ENCODE measurements around the gene WNT7B. TPM values are rescaled to one million over a fixed set of nuclear protein-coding genes. Genes with fewer than 3 reads are reported as not detected.

The WNT7B gene
- total RNA-seq, 2 experiments from 2014 or later, result not detected

DNA sequence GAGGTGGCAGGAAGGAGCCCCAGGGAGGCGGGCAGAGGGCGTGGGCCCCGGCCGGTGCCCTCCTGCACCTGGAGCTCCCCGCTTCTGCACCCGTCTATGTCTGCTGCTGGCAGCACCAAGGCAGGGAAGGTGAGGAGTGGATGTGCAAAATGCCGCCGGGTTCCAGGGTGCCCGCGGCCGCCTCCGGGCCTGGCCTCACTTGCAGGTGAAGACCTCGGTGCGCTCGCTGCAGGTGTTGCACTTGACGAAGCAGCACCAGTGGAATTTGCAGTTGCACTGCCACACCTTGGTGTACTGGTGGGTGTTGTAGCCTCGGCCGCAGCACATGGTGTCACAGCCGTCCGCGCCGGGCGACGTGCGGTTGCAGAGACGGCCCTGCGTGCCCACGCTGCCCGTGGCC is 54.3 kb downstream of the WNT7B start:
- Mint-ChIP-seq H3K27me3 (no peaks in the 10 kb centered on the region), H3K27ac (no peak overlapping the region), H3K9me3 (no peaks in the 10 kb centered on the region), H3K36me3 (no peaks in the 10 kb centered on the region), H3K4me3 (no peak overlapping the region), H3K4me1 (ENCODE audit: low read depth) (no peaks in the 10 kb centered on the region)
- CTCF ChIA-PET, result no interaction called here
- POLR2A ChIA-PET, result no interaction called here
- intact Hi-C loops (cut with micrococcal nuclease), result no loop called here
- DNase-seq, result no peak

DNA sequence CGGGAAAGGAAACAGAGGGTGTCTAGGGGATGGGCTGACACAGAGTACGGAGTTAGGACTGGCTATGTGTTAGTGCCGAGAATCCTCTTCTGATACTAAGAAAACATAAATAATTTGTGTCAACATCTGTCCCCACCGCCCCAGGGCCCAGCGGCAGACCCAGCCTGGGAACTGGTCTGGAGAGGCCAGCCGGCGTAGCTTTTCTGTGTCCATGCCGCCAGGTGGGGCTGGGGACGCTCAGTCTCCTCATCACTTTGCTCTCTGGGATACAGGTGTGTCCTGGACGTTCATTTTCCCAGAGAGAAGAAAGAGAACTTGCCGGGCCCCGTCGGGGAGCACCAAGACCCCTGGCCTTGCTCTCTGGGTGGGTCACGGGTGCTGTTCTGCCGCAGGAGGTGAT is 54.7 kb downstream of the WNT7B start:
- Mint-ChIP-seq H3K9me3 (no peaks in the 10 kb centered on the region), H3K4me1 (ENCODE audit: low read depth) (no peaks in the 10 kb centered on the region), H3K4me3 (no peak overlapping the region), H3K27ac (no peak overlapping the region), H3K36me3 (no peaks in the 10 kb centered on the region), H3K27me3 (no peaks in the 10 kb centered on the region)
- no peak for DNase-seq
- intact Hi-C loops (cut with micrococcal nuclease), result no loop called here
- CTCF ChIA-PET, result no interaction called here
- POLR2A ChIA-PET, result no interaction called here

DNA sequence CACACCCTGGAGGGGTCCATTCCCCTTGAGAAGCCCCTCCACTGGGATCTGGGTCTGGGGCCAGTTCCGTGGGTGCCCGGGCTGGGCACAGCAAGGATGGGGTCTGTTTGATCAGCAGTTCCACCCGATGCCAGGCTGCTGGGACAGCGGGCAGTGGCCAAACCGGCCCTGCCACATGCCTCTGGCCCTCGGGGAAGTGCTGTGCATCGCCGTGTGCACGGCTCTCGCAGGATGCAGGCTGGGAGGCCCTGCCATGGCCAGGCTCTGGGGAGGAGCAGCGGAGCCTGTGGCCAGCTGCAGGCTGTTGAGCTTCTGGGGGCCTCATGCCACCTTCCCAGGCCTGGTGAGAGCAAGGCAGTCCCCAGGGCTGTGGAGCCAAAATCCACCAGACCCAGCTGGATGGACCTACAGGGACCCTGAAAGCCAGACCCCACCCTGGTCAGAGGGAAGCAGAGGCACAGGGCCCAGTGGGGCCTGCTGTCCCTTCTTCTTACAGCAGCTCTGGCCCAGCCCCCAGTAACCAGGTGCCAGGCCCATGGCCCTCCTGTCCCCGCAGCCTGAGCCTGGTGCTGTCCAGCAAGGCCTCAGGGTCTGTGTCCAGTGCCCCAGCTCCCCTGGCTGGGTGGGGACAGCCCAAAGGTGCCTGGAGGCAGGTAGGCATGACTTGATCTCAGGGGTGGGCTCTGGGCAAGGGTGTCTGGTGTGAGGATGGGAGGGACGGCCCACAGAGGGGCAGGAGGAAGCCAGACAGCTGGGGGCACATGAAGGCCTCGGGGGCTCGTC is 57.3 kb downstream of the WNT7B start:
- Mint-ChIP-seq H3K4me1 (ENCODE audit: low read depth) (no peaks in the 10 kb centered on the region), H3K36me3 (no peaks in the 10 kb centered on the region), H3K27me3 (no peaks in the 10 kb centered on the region), H3K4me3 (no peak overlapping the region), H3K9me3 (no peaks in the 10 kb centered on the region), H3K27ac (no peak overlapping the region)
- intact Hi-C loops (cut with micrococcal nuclease), result no loop called here
- POLR2A ChIA-PET, result no interaction called here
- CTCF ChIA-PET, result no interaction called here
- DNase-seq, result no peak

DNA sequence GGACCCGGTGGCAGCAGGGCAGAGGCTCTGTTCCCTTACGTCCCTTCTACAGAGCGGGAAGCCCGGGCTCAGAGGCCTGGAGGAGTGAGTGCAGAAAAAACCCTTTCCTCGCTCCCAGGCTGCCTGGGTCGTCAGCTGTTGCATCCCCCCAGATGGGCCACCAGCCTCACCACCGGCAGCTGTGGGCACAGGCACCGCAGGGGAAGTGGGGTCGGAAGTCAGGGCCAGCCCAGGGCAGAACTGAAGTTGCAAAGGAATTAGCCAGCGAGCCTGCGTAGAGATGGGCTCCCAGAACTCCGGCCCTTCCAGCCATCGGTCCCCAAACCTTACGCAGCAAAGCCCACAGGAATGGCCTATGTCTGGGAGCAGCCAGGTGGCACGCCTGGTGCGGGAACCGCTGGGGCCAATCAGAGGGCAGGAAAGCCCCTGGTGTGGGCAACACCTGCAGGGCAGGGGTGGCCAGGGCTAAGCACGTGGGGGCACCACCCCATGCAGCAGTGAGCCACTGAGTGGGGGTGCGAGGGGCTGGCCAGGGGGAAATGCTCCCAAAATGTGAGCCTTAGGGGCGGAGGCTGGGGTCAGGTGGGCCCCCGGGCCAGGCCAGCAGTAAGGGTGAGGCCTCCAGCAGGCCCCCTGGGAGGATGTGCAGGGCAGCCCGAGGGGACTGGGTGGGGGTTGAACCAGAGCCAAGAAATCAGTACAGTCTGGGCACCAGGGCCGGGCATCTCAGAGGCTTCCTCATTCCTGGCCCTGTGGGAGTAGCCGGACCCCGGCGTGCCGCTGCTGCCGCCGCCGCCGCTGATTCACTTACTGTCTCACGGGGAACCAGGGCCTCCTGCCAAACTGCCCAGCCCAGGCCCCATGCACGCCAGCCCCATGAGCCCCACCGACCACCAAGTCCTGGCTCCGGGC is 58.2 kb downstream of the WNT7B start:
- H3K36me3 Mint-ChIP-seq, result no peaks in the 10 kb centered on the region
- intact Hi-C loops (cut with micrococcal nuclease), result no loop called here

DNA sequence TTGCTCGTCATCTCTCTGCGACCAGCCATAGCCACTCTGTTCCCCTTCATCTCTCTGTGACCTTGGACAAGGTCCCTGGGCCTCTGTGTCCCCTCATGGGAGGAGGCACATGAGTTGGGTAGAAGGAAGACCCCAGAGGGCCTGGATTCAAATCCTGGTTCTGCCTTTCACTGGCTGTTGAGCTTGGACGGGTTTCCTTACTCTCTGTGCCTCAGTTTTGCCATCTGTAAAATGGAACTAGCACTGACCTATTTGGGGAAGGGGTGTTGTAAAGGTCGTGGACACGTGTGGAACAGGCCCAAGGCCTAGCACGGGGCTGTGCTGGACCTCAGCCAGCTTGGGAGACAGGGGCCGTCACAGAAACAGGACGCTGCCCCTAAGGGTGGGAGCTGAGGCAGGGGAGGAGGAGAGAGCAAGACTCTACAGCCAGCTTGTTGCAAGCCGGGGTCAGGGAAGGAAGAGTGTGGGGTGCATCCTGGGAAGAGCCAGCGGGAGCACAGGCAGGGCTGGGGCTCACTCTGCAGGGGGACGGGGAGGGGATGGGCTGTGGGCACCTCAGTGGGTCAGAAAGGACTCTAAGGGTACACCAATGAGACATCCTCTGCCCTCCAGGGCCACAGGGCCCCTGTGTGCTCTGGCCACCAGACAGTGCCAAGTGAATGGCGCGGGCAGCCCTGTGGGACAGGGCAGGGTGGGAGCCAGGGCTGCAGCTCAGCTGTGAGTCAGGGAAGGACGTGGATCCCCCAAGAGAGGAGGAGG is 59.1 kb downstream of the WNT7B start:
- peaks cover 5% of the 10 kb centered on the region for H3K9me3 Mint-ChIP-seq
- no peak overlapping the region for H3K4me3 Mint-ChIP-seq
- no peak overlapping the region for H3K27ac Mint-ChIP-seq
- intact Hi-C loops (cut with micrococcal nuclease), result no loop called here
- H3K4me1 Mint-ChIP-seq (ENCODE audit: low read depth), result no peaks in the 10 kb centered on the region
- ChIA-PET POLR2A (no interaction called here), CTCF (no interaction called here)
- DNase-seq, result no peak
- H3K36me3 Mint-ChIP-seq, result no peaks in the 10 kb centered on the region
- no peaks in the 10 kb centered on the region for H3K27me3 Mint-ChIP-seq

More for the DNA sequence above, 58.2 kb downstream of the WNT7B start:
- no peaks in the 10 kb centered on the region for H3K27me3 Mint-ChIP-seq
- peaks cover 5% of the 10 kb centered on the region for H3K9me3 Mint-ChIP-seq
- H3K4me3 Mint-ChIP-seq, result no peak overlapping the region
- H3K27ac Mint-ChIP-seq, result no peak overlapping the region
- no peaks in the 10 kb centered on the region for H3K4me1 Mint-ChIP-seq (ENCODE audit: low read depth)
- no peak for DNase-seq
- ChIA-PET POLR2A (no interaction called here), CTCF (no interaction called here)

DNA sequence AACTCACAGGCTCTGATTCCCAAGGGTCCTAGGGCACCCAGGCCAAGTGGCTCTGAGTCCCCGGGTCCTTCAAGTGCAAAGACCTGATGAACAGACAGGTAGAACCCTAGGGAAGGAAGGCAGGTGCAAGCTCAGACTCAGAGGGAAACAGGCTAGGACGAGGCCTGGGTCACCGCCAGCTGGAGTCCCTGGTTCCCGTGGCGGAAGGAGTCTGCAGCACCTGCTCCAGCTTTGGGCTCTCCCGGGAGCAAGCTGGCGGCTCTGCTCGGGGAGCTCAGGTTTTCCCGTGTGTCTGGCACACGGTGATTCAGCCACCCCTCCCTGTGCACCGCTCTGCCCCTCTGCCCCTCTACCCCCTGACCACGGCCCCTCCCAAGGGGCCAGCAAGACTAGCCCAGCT is 59.8 kb downstream of the WNT7B start:
- peaks cover 5% of the 10 kb centered on the region for H3K9me3 Mint-ChIP-seq
- peaks cover 2% of the 10 kb centered on the region for H3K27me3 Mint-ChIP-seq
- CTCF ChIA-PET, result no interaction called here
- DNase-seq, result no peak
- intact Hi-C loops (cut with micrococcal nuclease), result no loop called here
- POLR2A ChIA-PET, result no interaction called here
- no peaks in the 10 kb centered on the region for H3K4me1 Mint-ChIP-seq (ENCODE audit: low read depth)
- no peak overlapping the region for H3K4me3 Mint-ChIP-seq
- no peaks in the 10 kb centered on the region for H3K36me3 Mint-ChIP-seq
- H3K27ac Mint-ChIP-seq, result no peak overlapping the region

DNA sequence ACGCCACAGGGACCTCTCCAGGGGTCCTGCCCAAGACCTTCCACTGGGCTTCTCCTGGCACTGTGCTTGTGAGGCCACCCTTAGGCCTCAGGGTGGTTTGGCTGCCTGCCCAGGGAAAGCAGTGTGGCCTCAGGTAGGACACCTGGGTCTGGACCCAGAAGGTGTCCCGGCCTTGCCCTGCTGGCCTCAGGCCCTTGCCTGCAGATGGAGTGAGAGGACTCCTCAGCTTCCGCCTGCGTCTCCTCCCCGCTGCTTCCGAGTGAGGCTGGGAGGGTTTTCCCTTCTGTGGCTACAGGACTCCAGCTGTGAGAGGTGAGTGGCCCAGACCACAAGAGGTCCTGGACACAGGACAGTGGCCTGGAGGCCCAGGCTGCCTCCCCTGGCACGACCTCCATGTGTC is 60.4 kb downstream of the WNT7B start:
- Mint-ChIP-seq H3K27ac (no peak overlapping the region), H3K36me3 (no peaks in the 10 kb centered on the region), H3K4me3 (no peak overlapping the region), H3K27me3 (peaks cover 2% of the 10 kb centered on the region), H3K9me3 (peaks cover 5% of the 10 kb centered on the region), H3K4me1 (ENCODE audit: low read depth) (no peaks in the 10 kb centered on the region)
- intact Hi-C loops (cut with micrococcal nuclease), result no loop called here
- ChIA-PET POLR2A (no interaction called here), CTCF (no interaction called here)
- DNase-seq, result no peak

DNA sequence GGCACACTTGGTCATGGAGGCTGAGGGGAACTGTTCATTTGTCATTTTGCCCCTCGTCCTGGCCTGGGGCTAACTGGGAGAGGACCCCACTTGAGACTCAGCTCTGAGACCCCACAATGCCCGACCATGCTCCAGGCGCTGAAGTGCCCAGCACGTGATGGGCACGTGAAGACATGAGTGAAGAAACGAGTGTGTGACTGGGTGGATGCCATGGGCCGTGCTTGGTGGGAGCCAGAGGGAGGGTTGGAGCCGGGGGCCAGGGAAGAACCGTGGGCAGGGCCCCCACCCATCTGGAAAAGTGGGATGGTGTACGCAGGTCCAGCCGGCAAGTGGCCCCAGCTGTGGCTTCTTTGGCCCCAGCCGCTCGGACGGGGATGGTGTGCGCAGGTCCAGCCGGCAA is 61.1 kb downstream of the WNT7B start:
- DNase-seq, result no peak
- POLR2A ChIA-PET, result no interaction called here
- no peak overlapping the region for H3K4me3 Mint-ChIP-seq
- intact Hi-C loops (cut with micrococcal nuclease), result no loop called here
- H3K27me3 Mint-ChIP-seq, result peaks cover 2% of the 10 kb centered on the region
- CTCF ChIA-PET, result no interaction called here
- no peak overlapping the region for H3K27ac Mint-ChIP-seq
- H3K4me1 Mint-ChIP-seq (ENCODE audit: low read depth), result no peaks in the 10 kb centered on the region
- H3K36me3 Mint-ChIP-seq, result no peaks in the 10 kb centered on the region
- H3K9me3 Mint-ChIP-seq, result peaks cover 5% of the 10 kb centered on the region

DNA sequence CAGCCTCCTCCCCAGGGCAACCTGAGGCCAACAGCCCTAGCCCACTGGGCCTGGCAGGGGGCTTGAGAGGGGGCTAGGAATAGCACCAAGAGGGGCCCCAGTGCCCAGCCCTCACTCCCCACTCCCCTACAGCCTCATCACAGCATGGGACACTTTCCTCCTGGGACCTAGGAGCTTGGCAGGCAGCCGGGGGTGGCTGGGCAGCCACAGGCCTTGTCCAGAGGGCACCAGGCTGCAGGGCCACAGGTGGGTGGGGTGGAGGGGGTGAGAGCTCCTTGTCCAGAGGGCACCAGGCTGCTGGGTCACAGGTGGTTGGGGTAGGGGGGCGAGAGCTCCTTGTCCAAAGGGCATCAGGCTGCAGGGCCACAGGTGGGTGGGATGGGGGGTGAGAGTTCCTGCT is 61.8 kb downstream of the WNT7B start:
- ChIA-PET POLR2A (no interaction called here), CTCF (no interaction called here)
- Mint-ChIP-seq H3K27me3 (peaks cover 3% of the 10 kb centered on the region), H3K4me3 (no peak overlapping the region), H3K9me3 (peaks cover 5% of the 10 kb centered on the region), H3K4me1 (ENCODE audit: low read depth) (no peaks in the 10 kb centered on the region), H3K27ac (no peak overlapping the region), H3K36me3 (no peaks in the 10 kb centered on the region)
- DNase-seq, result no peak
- intact Hi-C loops (cut with micrococcal nuclease), result no loop called here

DNA sequence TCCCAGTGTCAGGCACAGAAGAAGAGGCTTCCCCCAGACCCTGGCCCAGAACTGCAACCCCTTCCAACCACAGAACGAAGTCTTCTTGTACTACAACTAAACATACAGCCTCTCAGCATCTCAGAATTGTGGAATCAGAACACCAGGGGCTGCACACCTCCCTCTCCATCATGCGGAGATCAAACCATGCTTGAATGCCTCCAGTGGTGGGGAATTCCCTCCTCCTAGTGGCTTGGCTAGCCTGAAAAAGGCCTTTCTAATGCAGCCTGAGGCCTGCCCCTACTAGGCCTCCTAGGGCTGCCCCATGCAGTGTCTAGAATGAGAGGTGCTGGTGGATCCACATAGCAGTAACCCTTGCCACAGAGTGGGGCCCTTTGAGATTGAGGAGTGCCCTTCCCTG is 62.7 kb downstream of the WNT7B start:
- no peak for DNase-seq
- peaks cover 5% of the 10 kb centered on the region for H3K9me3 Mint-ChIP-seq
- CTCF ChIA-PET, result interaction anchor here (0.7 kb wide), 1 partner anchor 67 kb away, joined by 5 read pairs; no protein-coding TSS in a partner anchor
- H3K27ac Mint-ChIP-seq, result no peak overlapping the region
- H3K36me3 Mint-ChIP-seq, result no peaks in the 10 kb centered on the region
- peaks cover 4% of the 10 kb centered on the region for H3K27me3 Mint-ChIP-seq
- POLR2A ChIA-PET, result no interaction called here
- H3K4me1 Mint-ChIP-seq (ENCODE audit: low read depth), result no peaks in the 10 kb centered on the region
- intact Hi-C loops (cut with micrococcal nuclease), result no loop called here
- no peak overlapping the region for H3K4me3 Mint-ChIP-seq

DNA sequence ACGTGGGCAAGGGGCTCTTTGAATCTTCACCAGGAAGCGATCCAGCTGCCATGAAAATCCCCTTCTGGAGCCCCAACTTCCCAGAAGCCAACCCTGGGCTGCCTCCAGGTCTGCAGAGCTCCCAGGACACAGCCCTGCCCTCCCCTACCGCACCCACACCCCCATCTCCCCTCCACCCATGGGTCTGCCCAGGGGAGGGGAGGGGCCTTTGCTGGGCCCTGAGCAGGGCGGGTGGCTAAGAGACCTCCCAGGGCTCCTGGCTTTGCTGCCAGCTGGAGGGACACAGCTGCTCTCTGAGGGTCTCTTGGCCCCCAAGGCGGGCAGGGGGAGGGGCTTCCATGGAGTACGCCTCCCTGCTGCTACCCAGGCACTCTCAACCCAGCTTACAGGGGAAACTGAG is 64.1 kb downstream of the WNT7B start:
- Mint-ChIP-seq H3K9me3 (peaks cover 5% of the 10 kb centered on the region), H3K4me3 (no peak overlapping the region), H3K4me1 (ENCODE audit: low read depth) (no peaks in the 10 kb centered on the region), H3K36me3 (no peaks in the 10 kb centered on the region), H3K27me3 (peaks cover 4% of the 10 kb centered on the region), H3K27ac (no peak overlapping the region)
- ChIA-PET POLR2A (no interaction called here), CTCF (no interaction called here)
- intact Hi-C loops (cut with micrococcal nuclease), result no loop called here
- no peak for DNase-seq

DNA sequence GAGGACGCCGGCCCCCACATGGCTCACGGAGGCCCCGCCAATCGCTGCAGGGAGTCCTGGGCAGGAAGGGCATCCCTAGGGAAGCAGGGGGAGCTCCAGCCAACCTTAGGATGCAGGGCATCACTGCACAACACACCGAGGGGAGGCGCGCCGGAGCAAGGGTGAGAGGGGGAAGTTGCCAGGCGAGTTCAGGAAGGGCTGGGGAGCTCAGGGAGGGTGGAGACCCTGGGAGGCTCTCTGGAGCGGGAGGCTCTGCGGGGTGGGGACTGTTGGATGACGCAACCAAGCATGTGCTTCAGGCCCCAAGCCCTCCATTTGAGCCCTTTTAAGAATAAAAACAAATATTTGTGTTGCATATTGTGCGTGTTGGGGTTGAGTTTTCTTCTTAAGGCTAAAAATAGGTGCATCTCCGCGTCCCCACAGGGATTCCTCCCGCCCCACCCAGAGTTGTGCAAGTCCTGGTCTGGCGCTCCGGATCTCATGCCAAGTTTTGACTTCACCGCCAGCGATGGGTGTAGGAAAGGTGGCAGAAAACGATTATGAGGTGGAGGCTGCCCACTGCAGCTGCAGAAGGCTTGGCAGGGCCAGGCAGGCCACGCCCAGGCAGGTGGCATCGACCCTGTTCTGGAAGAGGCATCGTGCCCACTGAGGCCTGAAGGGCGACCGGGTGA is 65.2 kb downstream of the WNT7B start:
- DNase-seq, result no peak
- ChIA-PET POLR2A (no interaction called here), CTCF (no interaction called here)
- Mint-ChIP-seq H3K4me3 (no peak overlapping the region), H3K27me3 (peaks cover 4% of the 10 kb centered on the region), H3K9me3 (peaks cover 5% of the 10 kb centered on the region), H3K4me1 (ENCODE audit: low read depth) (no peaks in the 10 kb centered on the region), H3K36me3 (no peaks in the 10 kb centered on the region), H3K27ac (no peak overlapping the region)
- intact Hi-C loops (cut with micrococcal nuclease), result no loop called here
